PC-3 (cell line): ENCODE measurements around the gene OR6X1.

Experiments used
- CTCF ChIP-seq: fragments of 300-600 bp; sonication (generic); conservative IDR thresholded peaks from 2 replicates; pipeline ENCODE4 v1.5.1; 2017; ENCODE audit warnings: antibody characterized with exemption, low read depth, mild to moderate bottlenecking, low read length
- EZH2 ChIP-seq: fragments of 300-600 bp; sonication (generic); IDR thresholded peaks from one replicate; pipeline ENCODE4 v1.6.1; 2017; ENCODE audit warnings: antibody characterized with exemption, mild to moderate bottlenecking, low read length; ENCODE audit not compliant: unreplicated experiment

- TF ChIP-seq CTCF (no peak), EZH2 (no peak)
Measured at GRCh38 chr11:123718469-123718868, 35.8 kb downstream of the OR6X1 start.
